Naive thymus-derived CD8-positive, alpha-beta T cell (primary cell): Measurements from ENCODE around the gene LIN9. TPM values are rescaled to one million over a fixed set of nuclear protein-coding genes. Genes with fewer than 3 reads are reported as not detected.
"Not testable (repeated sequence)": the region's sequence is repeated elsewhere in the genome, so short reads cannot be mapped to it uniquely, and the experiment has no call there.

Source experiments
- ATAC-seq, 2 donors: fragments of 150-1000 bp; cut with Tn5 transposase in 1 of 2; sonication (Bioruptor Pico), chemical (Tn5 transposase) in 1 of 2; 1 replicate in 1 of 2; 2 replicates in 1 of 2; pipeline ENCODE4 v1.10.0; 2021; ENCODE audit warnings: mild to moderate bottlenecking in 2 of 2, moderate library complexity in 2 of 2
- POLR2A ChIA-PET: fragments of 350-600 bp; sonication (Branson Sonifier 250); formaldehyde crosslinking; loops from one replicate; lab custom pipeline; 2021; ENCODE audit warnings: antibody characterized with exemption; lab: Charles Lee
- DNase-seq, 10 donors: peaks; one replicate each; pipeline versions ENCODE4 v3.0.0 to v3.0.0-alpha.2; 2020 to 2022
- H3K27ac Mint-ChIP-seq, 10 donors: one replicate each; pipeline ENCODE4 v1.8.0; 2020 to 2022; ENCODE audit warnings: mild to moderate bottlenecking in 10 of 10, mixed read lengths in 10 of 10, moderate library complexity in 4 of 10, inconsistent platforms in 1 of 10
- H3K27me3 Mint-ChIP-seq, 5 donors: one replicate each; pipeline ENCODE4 v1.8.0; 2021 to 2022; ENCODE audit warnings: mixed read lengths in 5 of 5
- H3K36me3 Mint-ChIP-seq, 3 donors: one replicate each; pipeline ENCODE4 v1.8.0; 2020 to 2022; ENCODE audit warnings: mixed read lengths in 3 of 3, mild to moderate bottlenecking in 2 of 3, inconsistent platforms in 1 of 3
- H3K4me1 Mint-ChIP-seq, 4 donors: one replicate each; pipeline ENCODE4 v1.8.0; 2021 to 2022; ENCODE audit warnings: mixed read lengths in 4 of 4
- H3K4me3 Mint-ChIP-seq, 10 donors: one replicate each; pipeline ENCODE4 v1.8.0; 2020 to 2022; ENCODE audit warnings: mild to moderate bottlenecking in 10 of 10, mixed read lengths in 10 of 10, moderate library complexity in 6 of 10, inconsistent platforms in 1 of 10
- H3K9me3 Mint-ChIP-seq, 9 donors: one replicate each; pipeline ENCODE4 v1.8.0; 2020 to 2022; ENCODE audit warnings: mixed read lengths in 9 of 9, mild to moderate bottlenecking in 3 of 9, inconsistent platforms in 1 of 9, moderate library complexity in 1 of 9
- polyA plus RNA-seq, 3 donors: library from polyadenylated mRNA; unstranded; fragments of 300-500 nt; fragmentation: Illumina TruSeq; gene quantifications; one replicate each; pipeline ENCODE4 v1.2.3, GENCODE V29; 2021
- total RNA-seq, 8 experiments: library from RNA in 2 of 8; stranded (reverse) in 2 of 8; gene quantifications; one replicate each; pipeline ENCODE4 v1.2.3 and lab custom pipeline; 2021 to 2026

LIN9 gene
- total and polyA plus RNA-seq, 5 experiments from 2014 or later = 3.6 to 8.7 (median 4.2) TPM

GRCh38 chr1:226342656-226343055 lies 33.7 kb upstream of the LIN9 start:
- H3K9me3 Mint-ChIP-seq = peaks cover 0 to 22% (median 8%) of the 10 kb centered on the region in 9 donors
- H3K27ac Mint-ChIP-seq = no peak overlapping the region
- DNase-seq (no peak), ATAC-seq (no peak)
- H3K4me3 Mint-ChIP-seq = no peak overlapping the region
- peaks cover 0 to 14% (median 12%) of the 10 kb centered on the region in 3 donors for H3K36me3 Mint-ChIP-seq
- peaks cover 5 to 13% (median 8%) of the 10 kb centered on the region in 5 donors for H3K27me3 Mint-ChIP-seq
- POLR2A ChIA-PET = no interaction called here
- H3K4me1 Mint-ChIP-seq = peaks cover 0 to 2% (median 0%) of the 10 kb centered on the region in 4 donors

GRCh38 chr1:226340111-226340510 lies 31.1 kb upstream of the LIN9 start:
- H3K4me1 Mint-ChIP-seq, POLR2A ChIA-PET: not testable (repeated sequence)

GRCh38 chr1:226337276-226337875 lies 28.4 kb upstream of the LIN9 start:
- ATAC-seq = no peak
- POLR2A ChIA-PET = no interaction called here
- Mint-ChIP-seq H3K27ac (no peak overlapping the region), H3K9me3 (peaks cover 0 to 17% (median 8%) of the 10 kb centered on the region in 9 donors), H3K36me3 (peaks cover 0 to 13% (median 12%) of the 10 kb centered on the region in 3 donors), H3K4me1 (peaks cover 2 to 7% (median 6%) of the 10 kb centered on the region in 4 donors), H3K4me3 (no peak overlapping the region), H3K27me3 (peaks cover 5 to 13% (median 8%) of the 10 kb centered on the region in 5 donors)
- DNase-seq = no peak

More at GRCh38 chr1:226340111-226340510, 31.1 kb upstream of the LIN9 start:
- peaks cover 0 to 14% (median 12%) of the 10 kb centered on the region in 3 donors for H3K36me3 Mint-ChIP-seq
- DNase-seq, ATAC-seq, H3K4me3 Mint-ChIP-seq, H3K27ac Mint-ChIP-seq: not testable (repeated sequence)
- peaks cover 5 to 13% (median 8%) of the 10 kb centered on the region in 5 donors for H3K27me3 Mint-ChIP-seq
- H3K9me3 Mint-ChIP-seq = peaks cover 0 to 22% (median 8%) of the 10 kb centered on the region in 9 donors

- Mint-ChIP-seq H3K27me3 (peaks cover 4 to 8% (median 6%) of the 10 kb centered on the region in 5 donors), H3K9me3 (peaks cover 0 to 8% (median 6%) of the 10 kb centered on the region in 9 donors), H3K27ac (no peak overlapping the region), H3K4me3 (no peak overlapping the region), H3K36me3 (peaks cover 0 to 9% (median 6%) of the 10 kb centered on the region in 3 donors), H3K4me1 (peaks cover 2 to 7% (median 6%) of the 10 kb centered on the region in 4 donors)
- POLR2A ChIA-PET = no interaction called here
- ATAC-seq (no peak), DNase-seq (no peak)
These were observed 26.7 kb upstream of the LIN9 start for GRCh38 chr1:226335661-226336060.

- Mint-ChIP-seq H3K9me3 (no peaks in the 10 kb centered on the region), H3K4me3 (peak overlapping the region in 8 of 10 donors; percentile 5 to 77 (median 55)), H3K4me1 (peaks cover 0 to 7% (median 6%) of the 10 kb centered on the region in 4 donors), H3K27me3 (peaks cover 0 to 2% (median 0%) of the 10 kb centered on the region in 5 donors), H3K36me3 (no peaks in the 10 kb centered on the region), H3K27ac (peak overlapping the region in 2 of 10 donors; percentile 8 to 69)
- no peak for ATAC-seq
- POLR2A ChIA-PET = interaction anchor here (0.9 kb wide), 1 partner anchor 222 kb away, joined by 3 read pairs; no protein-coding TSS in a partner anchor
- no peak for DNase-seq
These were observed 24.0 kb upstream of the LIN9 start for GRCh38 chr1:226332947-226333346.

GRCh38 chr1:226329237-226329636 lies 20.3 kb upstream of the LIN9 start:
- DNase-seq (no peak), ATAC-seq (no peak)
- Mint-ChIP-seq H3K4me1 (peaks cover 0 to 7% (median 6%) of the 10 kb centered on the region in 4 donors), H3K27ac (no peak overlapping the region), H3K36me3 (no peaks in the 10 kb centered on the region), H3K9me3 (no peaks in the 10 kb centered on the region), H3K4me3 (no peak overlapping the region), H3K27me3 (peaks cover 0 to 2% (median 0%) of the 10 kb centered on the region in 5 donors)
- POLR2A ChIA-PET = no interaction called here

- ATAC-seq (no peak), DNase-seq (no peak)
- POLR2A ChIA-PET = interaction anchor here (1.0 kb wide), 1 partner anchor 21 kb away, joined by 3 read pairs; no protein-coding TSS in a partner anchor
- Mint-ChIP-seq H3K4me3 (no peak overlapping the region), H3K27ac (no peak overlapping the region), H3K27me3 (peaks cover 0 to 3% (median 0%) of the 10 kb centered on the region in 5 donors), H3K4me1 (no peaks in the 10 kb centered on the region), H3K9me3 (no peaks in the 10 kb centered on the region), H3K36me3 (no peaks in the 10 kb centered on the region)
These were observed 18.8 kb upstream of the LIN9 start for GRCh38 chr1:226327761-226328162.

GRCh38 chr1:226325178-226325577 lies 16.2 kb upstream of the LIN9 start:
- Mint-ChIP-seq H3K27me3 (peaks cover 0 to 13% (median 3%) of the 10 kb centered on the region in 5 donors), H3K4me3 (no peak overlapping the region)

GRCh38 chr1:226324479-226324878 lies 15.5 kb upstream of the LIN9 start:
- Mint-ChIP-seq H3K27ac (no peak overlapping the region), H3K9me3 (no peaks in the 10 kb centered on the region), H3K27me3 (peaks cover 0 to 13% (median 3%) of the 10 kb centered on the region in 5 donors), H3K4me1 (no peaks in the 10 kb centered on the region), H3K4me3 (no peak overlapping the region), H3K36me3 (no peaks in the 10 kb centered on the region)
- DNase-seq (no peak), ATAC-seq (no peak)
- POLR2A ChIA-PET = no interaction called here

More at GRCh38 chr1:226325178-226325577, 16.2 kb upstream of the LIN9 start:
- peak overlapping the region in 1 of 10 donors; percentile 75 for H3K27ac Mint-ChIP-seq
- no peaks in the 10 kb centered on the region for H3K36me3 Mint-ChIP-seq
- no peak for DNase-seq
- H3K9me3 Mint-ChIP-seq = no peaks in the 10 kb centered on the region
- POLR2A ChIA-PET = no interaction called here
- H3K4me1 Mint-ChIP-seq = no peaks in the 10 kb centered on the region
- ATAC-seq = no peak

- H3K36me3 Mint-ChIP-seq = no peaks in the 10 kb centered on the region
- H3K9me3 Mint-ChIP-seq = no peaks in the 10 kb centered on the region
- ATAC-seq (no peak), DNase-seq (no peak)
- peaks cover 4 to 18% (median 9%) of the 10 kb centered on the region in 5 donors for H3K27me3 Mint-ChIP-seq
- H3K4me1 Mint-ChIP-seq = no peaks in the 10 kb centered on the region
- no peak overlapping the region for H3K27ac Mint-ChIP-seq
- H3K4me3 Mint-ChIP-seq = no peak overlapping the region
- POLR2A ChIA-PET = no interaction called here
These were observed 14.0 kb upstream of the LIN9 start for GRCh38 chr1:226322986-226323385.

GRCh38 chr1:226320930-226321329 lies 12.0 kb upstream of the LIN9 start:
- Mint-ChIP-seq H3K27ac (no peak overlapping the region), H3K4me3 (no peak overlapping the region), H3K4me1 (no peaks in the 10 kb centered on the region), H3K36me3 (no peaks in the 10 kb centered on the region), H3K27me3 (peaks cover 6 to 20% (median 12%) of the 10 kb centered on the region in 5 donors), H3K9me3 (no peaks in the 10 kb centered on the region)
- POLR2A ChIA-PET = no interaction called here
- DNase-seq (no peak), ATAC-seq (no peak)

- H3K27me3 Mint-ChIP-seq = peaks cover 7 to 22% (median 10%) of the 10 kb centered on the region in 5 donors
- no peaks in the 10 kb centered on the region for H3K36me3 Mint-ChIP-seq
- no peak overlapping the region for H3K27ac Mint-ChIP-seq
- H3K4me3 Mint-ChIP-seq = peak overlapping the region in 1 of 10 donors; percentile 28
- H3K9me3 Mint-ChIP-seq = peaks cover 0 to 1% (median 0%) of the 10 kb centered on the region in 9 donors
- DNase-seq (no peak), ATAC-seq (no peak)
- no peaks in the 10 kb centered on the region for H3K4me1 Mint-ChIP-seq
- POLR2A ChIA-PET = no interaction called here
These were observed 9.5 kb upstream of the LIN9 start for GRCh38 chr1:226318471-226318870.

- no peak overlapping the region for H3K27ac Mint-ChIP-seq
- no peaks in the 10 kb centered on the region for H3K36me3 Mint-ChIP-seq
- H3K4me1 Mint-ChIP-seq = peaks cover 5 to 7% (median 6%) of the 10 kb centered on the region in 4 donors
- no peak overlapping the region for H3K4me3 Mint-ChIP-seq
- H3K9me3 Mint-ChIP-seq = peaks cover 0 to 1% (median 0%) of the 10 kb centered on the region in 9 donors
- POLR2A ChIA-PET = interaction anchor here (0.6 kb wide), 1 partner anchor 820 kb away, joined by 4 read pairs; no protein-coding TSS in a partner anchor
- DNase-seq (no peak), ATAC-seq (no peak)
- H3K27me3 Mint-ChIP-seq = peaks cover 8 to 18% (median 11%) of the 10 kb centered on the region in 5 donors
These were observed 5.1 kb upstream of the LIN9 start for GRCh38 chr1:226314055-226314454.
